ENCODE measurements around the gene MARS1.

- TF ChIP-seq CTCF (IDR thresholded peaks at IDR 0.05; ENCODE audit: poor library complexity) = no peak
- TF ChIP-seq EZH2 (IDR thresholded peaks at IDR 0.05; ENCODE audit: borderline replicate concordance) = no peak
Observed at GRCh38 chr12:57517187-57517586, 29.3 kb downstream of the MARS1 start.

All from hepatocyte (in vitro differentiated cells).